HCT116 (cell line): Measurements from ENCODE around the gene INTS1. TPM values are rescaled to one million over a fixed set of nuclear protein-coding genes. Genes with fewer than 3 reads are reported as not detected.

Experiments
- ATAC-seq: fragments of 200-7000 bp; cut with Tn5 transposase; 2 replicates; pipeline ENCODE4 v1.9.1; 2020; ENCODE audit warnings: mild to moderate bottlenecking, moderate library complexity
- BruUV-seq: library from RNA; stranded (reverse); fragments of 400-500 nt; replicated peaks from 2 replicates; lab custom pipeline; 2021; lab: Mats Ljungman, UMichigan
- CTCF ChIA-PET: fragments of 300-600 bp; sonication (Branson Sonifier 250); formaldehyde crosslinking; loops from one replicate; lab custom pipeline; 2021; ENCODE audit warnings: antibody characterized with exemption; lab: Charles Lee
- POLR2A ChIA-PET: fragments of 300-600, 350-600 bp; sonication (Branson Sonifier 250); formaldehyde crosslinking; loops from one replicate; lab custom pipeline; 2021; ENCODE audit warnings: antibody characterized with exemption; lab: Charles Lee
- RAD21 ChIA-PET, 2 experiments: fragments of 300-600 bp; sonication (Branson Sonifier 250); formaldehyde crosslinking; loops; one replicate each; lab custom pipeline; 2023; ENCODE audit warnings: low total read pairs in 2 of 2; ENCODE audit not compliant: uncharacterized antibody in 2 of 2, unreplicated experiment in 2 of 2, low non-redundant PET in 1 of 2; lab: Charles Lee
- DNase-seq: peaks from one replicate; pipeline ENCODE4 v3.0.0-alpha.2; 2010; ENCODE audit warnings: low read depth, low spot score
- H2AFZ ChIP-seq: fragments of 200-600 bp; shearing (Covaris generic), sonication (generic); 2 replicates; pipeline ENCODE4 v1.6.1; 2017; ENCODE audit warnings: low read depth, mixed run types, mixed read lengths, antibody characterized with exemption, low read length; ENCODE audit not compliant: poor library complexity, severe bottlenecking
- H3K27ac ChIP-seq: 2 replicates; pipeline ENCODE4 v1.5.1; 2012; ENCODE audit warnings: low read depth, low read length
- H3K27me3 ChIP-seq: fragments of 200-600 bp; sonication (generic); 2 replicates; pipeline ENCODE4 v1.6.1; 2016; ENCODE audit warnings: mixed run types, low read length, mixed read lengths; ENCODE audit not compliant: insufficient read depth
- H3K36me3 ChIP-seq, 2 experiments: fragments of 200-500 bp in 1 of 2; fragments of 200-600 bp in 1 of 2; sonication (Bioruptor generic) in 1 of 2; sonication (generic) in 1 of 2; 2 replicates each; pipeline versions ENCODE4 v1.5.1 to v1.6.1; 2014 to 2016; ENCODE audit warnings: low read length in 2 of 2, inconsistent platforms in 1 of 2, mixed read lengths in 1 of 2, mixed run types in 1 of 2; ENCODE audit not compliant: insufficient read depth in 2 of 2, control insufficient read depth in 1 of 2
- H3K4me1 ChIP-seq, 2 experiments: fragments of 200-600 bp in 1 of 2; sonication (generic) in 1 of 2; 2 replicates each; pipeline versions ENCODE4 v1.5.1 to v1.6.1; 2012 to 2017; ENCODE audit warnings: low read length in 2 of 2, inconsistent platforms in 1 of 2, mild to moderate bottlenecking in 1 of 2, mixed read lengths in 1 of 2, mixed run types in 1 of 2, moderate library complexity in 1 of 2; ENCODE audit not compliant: insufficient read depth in 2 of 2, control insufficient read depth in 1 of 2
- H3K4me2 ChIP-seq: fragments of 200-600 bp; sonication (generic); 2 replicates; pipeline ENCODE4 v1.6.1; 2017; ENCODE audit warnings: mixed run types, low read length, mixed read lengths
- H3K4me3 ChIP-seq, 2 experiments: fragments of 200-600 bp in 1 of 2; sonication (generic) in 1 of 2; replicated peaks in 1 of 2; 2 replicates each; pipeline ENCODE4 v1.5.1; 2011 to 2016; ENCODE audit warnings: low read length in 2 of 2, control low read depth in 1 of 2, low read depth in 1 of 2, mild to moderate bottlenecking in 1 of 2, mixed read lengths in 1 of 2, mixed run types in 1 of 2
- H3K79me2 ChIP-seq: fragments of 200-600 bp; sonication (generic); 2 replicates; pipeline ENCODE4 v1.6.1; 2017; ENCODE audit warnings: mild to moderate bottlenecking, mixed run types, low read length, moderate library complexity, mixed read lengths; ENCODE audit not compliant: insufficient read depth
- H3K9ac ChIP-seq: fragments of 200-600 bp; sonication (generic); 2 replicates; pipeline ENCODE4 v1.6.1; 2016; ENCODE audit warnings: low read length, mixed read lengths
- H3K9me2 ChIP-seq: fragments of 200-600 bp; sonication (generic), shearing (Covaris generic); 2 replicates; pipeline ENCODE4 v1.6.1; 2017; ENCODE audit warnings: mixed run types, mild to moderate bottlenecking, moderate library complexity; ENCODE audit not compliant: insufficient read depth
- H3K9me3 ChIP-seq, 2 experiments: fragments of 200-500 bp in 1 of 2; fragments of 200-600 bp in 1 of 2; sonication (Bioruptor generic) in 1 of 2; sonication (generic) in 1 of 2; 2 replicates each; pipeline ENCODE4 v1.6.1; 2014 to 2017; ENCODE audit warnings: low read length in 2 of 2, mixed read lengths in 2 of 2, inconsistent platforms in 1 of 2, low read depth in 1 of 2, mild to moderate bottlenecking in 1 of 2, mixed run types in 1 of 2, moderate library complexity in 1 of 2; ENCODE audit not compliant: control insufficient read depth in 1 of 2, insufficient read depth in 1 of 2
- H4K20me1 ChIP-seq: fragments of 200-600 bp; sonication (generic), shearing (Covaris generic); 2 replicates; pipeline ENCODE4 v1.6.1; 2017; ENCODE audit warnings: mixed run types, mild to moderate bottlenecking, moderate library complexity; ENCODE audit not compliant: insufficient read depth
- CBX3 ChIP-seq: IDR thresholded peaks from 2 replicates; pipeline ENCODE4 v1.6.1; 2012; ENCODE audit warnings: low read depth
- CEBPB ChIP-seq: IDR thresholded peaks from 2 replicates; pipeline ENCODE4 v1.6.1; 2012; ENCODE audit warnings: low read depth
- EGR1 ChIP-seq: IDR thresholded peaks from 2 replicates; pipeline ENCODE4 v1.6.1; 2012; ENCODE audit warnings: low read depth
- ELF1 ChIP-seq: IDR thresholded peaks from 2 replicates; pipeline ENCODE4 v1.6.1; 2012; ENCODE audit warnings: low read depth, borderline replicate concordance
- EZH2phosphoT487 ChIP-seq: fragments of 200-600 bp; IDR thresholded peaks from 2 replicates; pipeline ENCODE4 v1.6.1; 2018; ENCODE audit warnings: antibody characterized with exemption, borderline replicate concordance
- JUND ChIP-seq: IDR thresholded peaks from 2 replicates; pipeline ENCODE4 v1.6.1; 2012
- POLR2A ChIP-seq: IDR thresholded peaks from 2 replicates; pipeline ENCODE4 v1.7.0; 2011; ENCODE audit warnings: borderline replicate concordance; ENCODE audit not compliant: insufficient read depth, insufficient read length; ENCODE audit errors: extremely low read depth
- RAD21 ChIP-seq: IDR thresholded peaks from 2 replicates; pipeline ENCODE4 v1.6.1; 2012; ENCODE audit warnings: low read depth, mild to moderate bottlenecking
- REST ChIP-seq: IDR thresholded peaks from 2 replicates; pipeline ENCODE4 v1.6.1; 2012; ENCODE audit warnings: low read depth
- SP1 ChIP-seq: IDR thresholded peaks from 2 replicates; pipeline ENCODE4 v1.6.1; 2012; ENCODE audit warnings: low read depth
- SRF ChIP-seq: IDR thresholded peaks from 2 replicates; pipeline ENCODE4 v1.6.1; 2012; ENCODE audit warnings: low read depth
- TCF7L2 ChIP-seq: IDR thresholded peaks from 2 replicates; pipeline ENCODE4 v1.7.0; 2011; ENCODE audit warnings: borderline replicate concordance, inconsistent platforms; ENCODE audit not compliant: insufficient read depth, insufficient read length; ENCODE audit errors: extremely low read depth
- YY1 ChIP-seq: IDR thresholded peaks from 2 replicates; pipeline ENCODE4 v1.6.1; 2011; ENCODE audit warnings: low read length, low read depth, moderate library complexity, mild to moderate bottlenecking; ENCODE audit not compliant: insufficient replicate concordance; ENCODE audit errors: extremely low read depth
- ZBTB33 ChIP-seq: IDR thresholded peaks from 2 replicates; pipeline ENCODE4 v1.6.1; 2011; ENCODE audit warnings: mild to moderate bottlenecking, low read length, moderate library complexity; ENCODE audit not compliant: insufficient replicate concordance; ENCODE audit errors: extremely low read depth
- ZNF274 ChIP-seq: fragments of 200-500 bp; sonication (Bioruptor generic); IDR thresholded peaks from 2 replicates; pipeline ENCODE4 v1.6.1; 2014; ENCODE audit warnings: mild to moderate bottlenecking, low read depth, low read length, inconsistent platforms
- intact Hi-C: fragments of 100-400 bp; cut with micrococcal nuclease; formaldehyde crosslinking; loops from 2 replicates; pipeline ENCODE4 v1.10.0; 2022
- total RNA-seq: library from RNA; stranded (reverse); gene quantifications from one replicate; pipeline ENCODE4 v1.2.1, GENCODE V29; 2021; ENCODE audit not compliant: unreplicated experiment
- TF ChIP-seq, protein P1 (sequence below): IDR thresholded peaks from 2 replicates; pipeline ENCODE4 v1.6.1; 2012
- TF ChIP-seq, protein P2 (sequence below): IDR thresholded peaks from 2 replicates; pipeline ENCODE4 v1.6.1; 2012

Gene INTS1
- total RNA-seq, 1 experiment from 2014 or later, result 167 TPM

DNA sequence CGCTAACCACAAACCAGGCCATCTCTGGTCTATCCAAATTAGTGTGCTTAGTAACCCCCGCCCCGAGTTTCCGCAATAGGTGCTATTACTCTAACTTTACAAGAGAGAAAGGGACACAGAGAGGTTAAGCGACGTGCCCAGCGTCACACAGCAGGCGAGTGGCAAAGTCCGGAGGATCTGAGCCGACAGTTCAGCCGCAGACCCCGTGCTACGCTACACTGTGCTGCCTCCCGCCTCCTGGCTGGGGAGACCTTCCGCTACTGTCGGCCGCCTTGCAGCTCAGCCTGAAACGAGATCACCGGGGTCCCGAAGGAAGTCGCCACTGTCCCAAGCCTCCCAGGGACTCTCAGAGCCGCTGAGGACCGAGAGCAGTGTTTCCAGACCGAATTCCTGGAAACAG lies 799 bp downstream of the INTS1 start (continued):
- TF ChIP-seq ZBTB33 (no peak), TCF7L2 (no peak), EGR1 (no peak), SP1 (no peak), POLR2A (no peak)

DNA sequence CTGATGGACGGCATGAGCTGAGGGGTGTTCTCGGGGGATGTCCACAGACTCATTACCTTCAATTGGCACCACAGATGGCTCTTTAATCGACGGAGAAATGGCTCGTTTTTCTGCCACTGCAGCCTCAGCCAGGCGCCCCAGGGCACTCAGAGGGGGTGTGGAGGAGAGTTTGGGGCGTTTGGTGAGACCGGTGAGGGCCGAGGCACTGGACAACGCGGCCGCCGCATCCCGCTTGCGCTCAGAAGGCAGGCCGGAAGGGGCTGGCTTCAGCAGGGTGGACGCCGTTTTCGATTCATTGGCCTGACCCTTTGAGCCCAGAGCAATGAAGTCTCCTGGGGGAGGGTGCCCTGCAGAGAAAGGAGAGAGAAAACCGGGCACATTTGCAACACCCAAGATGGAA lies 1.3 kb downstream of the INTS1 start:
- Histone ChIP-seq H3K27ac (peak overlapping the region; percentile 79; the same call in 1 of the 2 replicates), H3K36me3 (peaks cover 22 to 26% of the 10 kb centered on the region in 2 experiments; a peak in 3 of 4 replicates), H3K79me2 (peaks cover 38% of the 10 kb centered on the region), H3K9me2 (no peaks in the 10 kb centered on the region), H2AFZ (no peak overlapping the region), H3K27me3 (no peaks in the 10 kb centered on the region), H3K9me3 (no peaks in the 10 kb centered on the region), H3K4me2 (peak overlapping the region; percentile 90), H4K20me1 (no peaks in the 10 kb centered on the region), H3K4me1 (peaks cover 31 to 39% of the 10 kb centered on the region in 2 experiments), H3K9ac (peak overlapping the region; percentile 80), H3K4me3 (peak overlapping the region; percentile 65 to 97)
- intact Hi-C loops, result no loop called here
- RAD21 ChIA-PET, result no interaction called here
- ATAC-seq (no peak), DNase-seq (no peak)
- POLR2A ChIA-PET, result no interaction called here
- BruUV-seq, result no TSS peak
- TF ChIP-seq CBX3, result no peak
- no peak for TF ChIP-seq EGR1
- no peak for TF ChIP-seq EZH2phosphoT487
- no peak for TF ChIP-seq REST
- no peak for TF ChIP-seq JUND
- no peak for TF ChIP-seq CEBPB
- TF ChIP-seq, protein P1, sequence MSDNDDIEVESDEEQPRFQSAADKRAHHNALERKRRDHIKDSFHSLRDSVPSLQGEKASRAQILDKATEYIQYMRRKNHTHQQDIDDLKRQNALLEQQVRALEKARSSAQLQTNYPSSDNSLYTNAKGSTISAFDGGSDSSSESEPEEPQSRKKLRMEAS, result no peak
- no peak for TF ChIP-seq POLR2A
- TF ChIP-seq ZNF274, result no peak
- no peak for TF ChIP-seq TCF7L2
- no peak for TF ChIP-seq YY1
- TF ChIP-seq, protein P2, sequence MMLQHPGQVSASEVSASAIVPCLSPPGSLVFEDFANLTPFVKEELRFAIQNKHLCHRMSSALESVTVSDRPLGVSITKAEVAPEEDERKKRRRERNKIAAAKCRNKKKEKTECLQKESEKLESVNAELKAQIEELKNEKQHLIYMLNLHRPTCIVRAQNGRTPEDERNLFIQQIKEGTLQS, result no peak
- TF ChIP-seq RAD21, result no peak
- no peak for TF ChIP-seq ELF1
- no peak for TF ChIP-seq SRF
- CTCF ChIA-PET, result no interaction called here
